GM11168 (cell line): Measurements from ENCODE around the gene SURF4.
"Not testable (repeated sequence)": the region's sequence is repeated elsewhere in the genome, so short reads cannot be mapped to it uniquely, and the experiment has no call there.

Source experiments
- in situ Hi-C: fragments of 300-500 bp; cut with MboI; formaldehyde crosslinking; loops from one replicate; pipeline ENCODE4 v1.12.0; 2022; ENCODE audit warnings: low sequenced_read_pairs; ENCODE audit not compliant: unreplicated experiment

The SURF4 gene

DNA sequence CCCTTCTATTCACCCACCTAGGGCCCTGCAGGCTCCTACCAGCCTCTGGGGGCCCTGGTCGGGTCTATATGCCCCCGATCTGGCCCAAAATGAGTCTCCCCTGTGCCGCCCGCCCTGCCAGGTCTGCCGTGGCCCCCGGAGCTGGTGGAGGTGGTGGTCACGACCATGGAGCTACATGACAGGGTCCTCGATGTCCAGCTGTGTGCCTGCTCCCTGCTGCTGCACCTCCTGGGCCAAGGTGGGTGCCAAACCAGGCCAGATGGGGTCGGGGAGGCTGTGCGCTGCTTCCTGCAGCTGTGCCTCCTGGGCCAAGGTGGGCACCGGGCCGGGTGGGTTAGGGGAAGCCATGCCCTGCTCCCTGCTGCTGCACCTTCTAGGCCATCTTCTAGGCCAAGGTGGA lies 24.4 kb upstream of the SURF4 start:
- in situ Hi-C loops, result no loop called here

GRCh38 chr9:133397895-133398294 lies 22.0 kb upstream of the SURF4 start:
- in situ Hi-C loops, result no loop called here

- in situ Hi-C loops, result no loop called here
Measured at GRCh38 chr9:133397370-133397769, 21.5 kb upstream of the SURF4 start.

DNA sequence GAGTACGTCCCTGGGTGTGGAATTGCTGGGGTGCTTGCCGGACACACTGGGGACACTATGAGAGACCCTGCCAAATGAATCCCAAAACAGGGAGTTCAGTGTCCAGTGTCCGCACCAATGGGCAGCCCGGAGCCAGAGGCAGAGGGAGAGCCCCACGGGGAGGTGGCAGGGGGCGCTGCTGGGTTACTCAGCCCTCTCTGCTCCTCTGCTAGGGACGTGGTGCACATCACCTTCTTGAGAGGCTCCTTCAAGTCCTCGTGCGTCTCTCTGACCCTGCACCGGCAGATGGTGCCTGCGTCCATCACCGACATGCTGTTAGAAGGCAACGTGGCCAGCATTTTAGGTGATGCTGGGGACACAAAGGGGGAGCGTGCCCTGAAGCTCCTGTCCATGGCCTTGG lies 21.1 kb upstream of the SURF4 start:
- in situ Hi-C loops, result no loop called here

DNA sequence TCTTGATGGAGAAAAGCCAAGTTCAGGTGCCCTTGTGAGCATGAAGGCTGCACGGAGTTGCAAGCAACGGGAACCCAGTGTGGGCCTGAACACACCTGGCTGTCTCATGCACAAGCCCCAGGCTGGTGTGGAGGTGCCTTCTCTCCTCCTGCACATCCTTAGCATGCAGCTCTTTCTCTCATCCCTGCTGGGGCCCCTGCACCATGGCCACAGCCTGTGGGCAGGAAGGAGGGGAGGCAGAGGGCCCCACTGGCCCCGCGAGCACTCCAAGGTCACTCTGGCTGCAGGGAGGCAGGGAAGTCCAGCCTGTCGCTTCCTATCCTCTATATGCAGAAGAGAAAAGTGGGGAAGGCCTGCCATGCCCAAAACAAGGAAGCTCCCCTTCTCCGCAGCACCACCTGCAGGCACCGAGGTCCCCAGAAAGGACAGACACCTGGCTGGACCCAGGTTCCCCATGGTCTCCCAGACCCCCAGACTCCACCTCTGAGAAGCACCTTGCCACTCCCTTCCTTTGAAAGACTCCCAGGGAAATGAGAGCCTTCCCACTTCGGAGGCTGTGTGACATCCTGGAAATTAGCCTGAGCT lies 18.9 kb upstream of the SURF4 start:
- in situ Hi-C loops, result no loop called here

DNA sequence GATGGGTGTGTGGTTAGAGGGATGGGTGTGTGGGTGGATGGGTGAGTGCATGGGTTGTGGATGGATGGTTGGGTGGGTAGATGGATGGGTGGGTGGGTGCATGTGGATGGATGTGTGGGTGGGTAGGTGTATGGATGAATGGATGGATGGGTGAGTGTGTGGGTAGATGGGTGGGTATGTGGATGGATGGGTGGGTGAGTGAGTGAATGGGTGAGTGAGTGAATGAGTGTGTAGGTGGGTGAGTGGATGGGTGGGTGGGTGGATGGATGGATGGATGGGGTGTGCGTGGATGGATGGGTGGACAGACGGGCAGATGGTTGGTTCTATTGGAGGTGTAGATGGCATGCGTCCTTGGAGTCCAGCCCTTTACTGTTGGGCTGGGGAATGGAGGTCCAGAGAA lies 17.5 kb upstream of the SURF4 start:
- in situ Hi-C loops, result no loop called here

DNA sequence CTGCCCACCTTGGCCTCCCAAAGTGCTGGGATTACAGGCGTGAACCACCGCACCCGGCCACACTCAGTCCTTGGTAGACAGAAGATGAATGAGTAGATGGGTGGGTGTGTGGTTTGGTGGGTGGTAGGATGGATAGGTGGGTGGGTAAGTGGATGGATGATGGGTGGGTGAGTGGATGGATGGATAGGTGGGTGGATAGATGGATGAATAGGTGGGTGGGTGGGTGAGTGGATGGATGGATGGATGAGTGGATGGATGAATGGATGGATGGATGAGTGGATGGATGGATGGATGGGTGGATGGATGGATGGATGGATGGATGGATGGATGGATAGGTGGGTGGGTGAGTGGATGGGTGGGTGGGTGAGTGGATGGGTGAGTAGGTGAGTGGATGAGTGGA lies 16.4 kb upstream of the SURF4 start:
- in situ Hi-C loops, result not testable (repeated sequence)

DNA sequence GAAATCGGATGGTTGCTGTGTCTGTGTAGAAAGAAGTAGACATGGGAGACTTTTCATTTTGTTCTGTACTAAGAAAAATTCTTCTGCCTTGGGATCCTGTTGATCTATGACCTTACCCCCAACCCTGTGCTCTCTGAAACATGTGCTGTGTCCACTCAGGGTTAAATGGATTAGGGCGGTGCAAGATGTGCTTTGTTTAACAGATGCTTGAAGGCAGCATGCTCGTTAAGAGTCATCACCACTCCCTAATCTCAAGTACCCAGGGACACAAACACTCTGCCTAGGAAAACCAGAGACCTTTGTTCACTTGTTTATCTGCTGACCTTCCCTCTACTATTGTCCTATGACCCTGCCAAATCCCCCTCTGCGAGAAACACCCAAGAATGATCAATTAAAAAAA lies 15.6 kb upstream of the SURF4 start:
- in situ Hi-C loops, result not testable (repeated sequence)

DNA sequence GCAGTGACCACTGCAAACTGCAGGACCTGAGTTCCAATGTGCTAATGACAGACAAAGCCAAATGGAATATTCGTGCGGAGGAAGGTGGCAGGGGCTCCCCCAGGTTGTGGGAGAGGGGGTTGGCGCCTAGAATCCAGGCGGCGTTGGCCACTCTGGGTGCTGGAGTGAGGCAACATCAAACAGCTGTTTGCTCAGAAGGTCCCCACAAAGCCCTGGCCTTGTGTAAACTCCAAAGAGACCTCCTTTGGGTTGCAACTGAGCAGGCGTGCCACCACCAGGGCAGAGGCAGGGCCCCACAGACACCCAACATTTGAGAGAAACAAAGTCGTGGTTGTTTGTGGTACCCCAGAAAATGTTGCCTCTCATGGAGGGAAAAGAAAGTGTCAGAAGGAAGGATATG lies 14.9 kb upstream of the SURF4 start:
- in situ Hi-C loops, result no loop called here

- in situ Hi-C loops, result no loop called here
Measured at GRCh38 chr9:133389562-133389961, 13.7 kb upstream of the SURF4 start.

DNA sequence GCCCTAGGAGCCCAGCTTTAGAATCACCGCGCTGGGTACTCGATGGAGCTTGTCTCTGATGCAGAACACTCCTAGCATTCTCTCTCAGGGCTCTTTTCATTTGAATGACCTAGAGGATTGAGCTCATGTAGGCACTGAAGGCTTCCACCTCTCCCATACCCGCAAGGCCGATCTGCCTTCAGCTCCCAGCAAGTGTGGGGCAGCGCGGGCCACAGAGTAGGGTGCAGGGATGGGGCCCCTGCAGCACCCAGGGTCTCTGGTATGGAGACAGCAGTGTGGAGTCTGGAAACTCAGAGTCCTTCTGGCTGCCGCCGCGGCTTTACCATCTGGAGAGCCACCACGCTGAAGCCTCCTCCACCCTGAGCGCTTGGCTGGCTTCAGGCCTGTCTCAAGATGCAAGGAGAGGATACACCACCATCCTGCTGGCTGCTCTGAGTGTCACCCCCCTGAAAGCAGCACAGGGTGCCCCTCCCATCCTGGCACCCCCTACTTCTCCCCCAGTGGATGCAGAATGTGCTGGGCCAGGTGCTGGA lies 13.2 kb upstream of the SURF4 start:
- in situ Hi-C loops, result no loop called here

- in situ Hi-C loops, result no loop called here
Measured at GRCh38 chr9:133387680-133388079, 11.8 kb upstream of the SURF4 start.

GRCh38 chr9:133386338-133386737 lies 10.5 kb upstream of the SURF4 start:
- in situ Hi-C loops, result no loop called here

- in situ Hi-C loops, result no loop called here
Measured at GRCh38 chr9:133385452-133385851, 9.6 kb upstream of the SURF4 start.

- in situ Hi-C loops, result no loop called here
Measured at GRCh38 chr9:133384736-133385321, 9.0 kb upstream of the SURF4 start.

GRCh38 chr9:133383438-133383837 lies 7.6 kb upstream of the SURF4 start:
- in situ Hi-C loops, result no loop called here

- in situ Hi-C loops, result no loop called here
Measured at GRCh38 chr9:133382507-133383141, 6.8 kb upstream of the SURF4 start.

GRCh38 chr9:133380734-133381133 lies 4.9 kb upstream of the SURF4 start:
- in situ Hi-C loops, result no loop called here

DNA sequence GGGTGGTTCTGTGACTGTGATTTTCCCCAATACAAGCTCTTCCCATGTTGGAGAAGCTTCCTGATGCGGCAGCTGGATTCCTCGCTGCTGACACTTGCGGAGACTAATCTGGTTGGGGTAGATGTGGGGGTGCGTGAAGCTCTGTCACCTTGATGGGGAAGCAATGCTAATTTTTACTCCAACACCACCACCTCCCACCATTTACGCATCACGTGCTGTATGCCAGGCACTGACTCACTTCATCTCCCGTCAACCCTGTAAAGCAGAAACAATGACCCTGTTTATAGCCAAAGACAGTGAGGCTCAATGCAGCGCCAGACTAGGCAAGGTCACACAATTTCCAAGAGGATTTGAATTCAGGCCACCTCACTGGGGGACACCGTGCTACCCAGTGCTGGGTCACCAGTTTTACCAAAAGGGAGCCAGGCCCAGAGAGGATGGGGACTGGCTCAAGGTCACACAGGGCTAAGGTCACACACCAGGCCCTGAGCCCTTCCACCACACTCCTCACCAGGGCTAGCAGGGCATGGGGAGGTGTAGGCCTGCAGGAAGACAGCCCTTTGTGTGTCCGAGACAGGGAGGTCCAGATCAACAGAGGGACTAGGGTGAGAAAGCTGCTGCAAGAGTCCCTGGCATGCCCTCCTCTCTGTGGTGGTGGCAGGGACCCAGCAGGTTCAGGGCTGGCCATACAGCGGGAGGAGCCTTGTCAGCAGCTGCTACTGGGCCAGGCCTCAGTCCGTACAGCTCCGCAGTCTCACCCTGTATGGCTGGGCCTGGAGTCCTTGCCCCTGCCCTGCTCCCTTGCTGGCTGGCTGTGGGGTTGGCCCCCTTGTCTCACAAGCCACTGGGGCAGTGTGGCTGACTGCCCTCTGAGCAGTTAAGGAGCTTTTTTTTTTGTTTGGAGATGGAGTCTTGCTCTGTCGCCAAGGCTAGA lies 3.6 kb upstream of the SURF4 start:
- in situ Hi-C loops, result no loop called here

DNA sequence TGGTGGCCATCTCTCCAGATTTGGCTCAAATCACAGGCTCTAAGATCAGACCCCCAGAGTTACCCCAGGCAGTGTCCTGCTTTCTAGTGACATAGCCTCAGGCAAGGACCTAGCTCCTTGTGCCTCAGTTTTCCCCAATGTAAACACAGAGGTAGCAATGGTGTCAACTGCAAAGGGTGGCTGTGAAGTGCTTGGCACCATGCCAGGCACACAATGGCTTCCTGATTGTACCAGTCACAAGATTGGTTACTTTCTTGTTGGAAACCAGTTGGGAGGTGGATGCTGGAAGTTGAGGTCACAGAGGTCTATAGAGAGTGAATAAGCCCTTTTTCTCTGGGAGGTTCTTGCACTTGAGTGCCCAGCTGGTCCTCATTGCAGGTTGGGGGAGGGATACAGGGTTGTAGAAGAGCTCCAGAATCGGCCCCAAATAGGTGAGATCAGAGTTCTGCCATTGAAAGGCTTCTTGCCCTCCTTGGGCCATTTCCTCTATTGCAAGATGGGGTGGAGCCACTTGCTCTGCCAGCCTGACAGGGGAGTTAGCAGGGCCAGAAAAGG lies 2.6 kb upstream of the SURF4 start:
- in situ Hi-C loops, result no loop called here
